Cardiac fibroblast (primary cell): Measurements from ENCODE around the gene SP100.
"Not testable (repeated sequence)": the region's sequence is repeated elsewhere in the genome, so short reads cannot be mapped to it uniquely, and the experiment has no call there.

Experiments
- DNase-seq, 2 donors: peaks; one replicate each; pipeline versions ENCODE4 v3.0.0 to v3.0.0-alpha.2; 2010; ENCODE audit warnings: low read depth in 2 of 2
- H3K4me3 ChIP-seq, 2 donors: replicated peaks in 1 of 2; 1 replicate in 1 of 2; 2 replicates in 1 of 2; pipeline ENCODE4 v1.5.1; 2011; ENCODE audit warnings: low read depth in 2 of 2, low read length in 2 of 2, mild to moderate bottlenecking in 2 of 2, moderate library complexity in 1 of 2
- CTCF ChIP-seq: IDR thresholded peaks from one replicate; pipeline ENCODE4 v1.5.1; 2011; ENCODE audit warnings: low read depth, mild to moderate bottlenecking, low read length, inconsistent platforms

Gene SP100

GRCh38 chr2:230473378-230473777, 57.4 kb downstream of the SP100 start:
- TF ChIP-seq CTCF, result no peak
- H3K4me3 ChIP-seq, result no peak overlapping the region
- peak; percentile 5 to 52 for DNase-seq

- DNase-seq, result no peak
- TF ChIP-seq CTCF, result no peak
- no peak overlapping the region for H3K4me3 ChIP-seq
Observed at GRCh38 chr2:230475143-230475542, 59.1 kb downstream of the SP100 start.

- H3K4me3 ChIP-seq, result no peak overlapping the region
- no peak for TF ChIP-seq CTCF
- no peak for DNase-seq
Observed at GRCh38 chr2:230485801-230486341, 69.9 kb downstream of the SP100 start.

- DNase-seq, result peak in 1 of 2 donors; percentile 27
- not testable (repeated sequence) for H3K4me3 ChIP-seq
Observed at GRCh38 chr2:230491219-230491618, 75.2 kb downstream of the SP100 start.

GRCh38 chr2:230492107-230492506, 76.1 kb downstream of the SP100 start:
- H3K4me3 ChIP-seq, result no peak overlapping the region
- no peak for DNase-seq
- TF ChIP-seq CTCF, result no peak

GRCh38 chr2:230494980-230495379, 79.0 kb downstream of the SP100 start:
- TF ChIP-seq CTCF, result no peak
- no peak for DNase-seq
- H3K4me3 ChIP-seq, result no peak overlapping the region

- H3K4me3 ChIP-seq, result no peak overlapping the region
- no peak for DNase-seq
- no peak for TF ChIP-seq CTCF
Observed at GRCh38 chr2:230496891-230497290, 80.9 kb downstream of the SP100 start.
